ENCODE data around the gene AHCYL2.
"Not testable (repeated sequence)": the region's sequence is repeated elsewhere in the genome, so short reads cannot be mapped to it uniquely, and the experiment has no call there.

The AHCYL2 gene

DNA sequence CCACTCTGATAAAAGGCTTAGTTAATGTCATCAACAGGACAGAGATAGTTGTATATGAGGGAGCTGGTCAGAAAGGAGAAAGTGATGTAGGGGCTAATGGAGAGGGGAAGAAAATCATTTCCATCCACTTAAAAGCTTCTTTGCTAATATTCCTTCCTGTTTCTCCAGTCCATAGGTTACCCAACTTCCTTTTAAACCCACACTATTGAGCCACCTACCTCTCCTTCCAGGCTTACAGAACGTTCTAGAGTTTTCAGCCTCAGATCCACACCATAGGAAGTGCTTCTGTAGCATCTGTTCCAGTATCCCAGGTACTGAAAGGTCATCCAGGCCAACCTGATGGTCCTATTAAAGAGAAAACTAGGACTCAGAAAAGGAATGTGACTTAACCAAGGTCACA, 237.6 kb downstream of the AHCYL2 start:
- no peak for DNase-seq

GRCh38 chr7:129464194-129464593, 239.4 kb downstream of the AHCYL2 start:
- DNase-seq: no peak

- no peak for DNase-seq
These were observed 240.2 kb downstream of the AHCYL2 start for GRCh38 chr7:129465080-129465479.

DNA sequence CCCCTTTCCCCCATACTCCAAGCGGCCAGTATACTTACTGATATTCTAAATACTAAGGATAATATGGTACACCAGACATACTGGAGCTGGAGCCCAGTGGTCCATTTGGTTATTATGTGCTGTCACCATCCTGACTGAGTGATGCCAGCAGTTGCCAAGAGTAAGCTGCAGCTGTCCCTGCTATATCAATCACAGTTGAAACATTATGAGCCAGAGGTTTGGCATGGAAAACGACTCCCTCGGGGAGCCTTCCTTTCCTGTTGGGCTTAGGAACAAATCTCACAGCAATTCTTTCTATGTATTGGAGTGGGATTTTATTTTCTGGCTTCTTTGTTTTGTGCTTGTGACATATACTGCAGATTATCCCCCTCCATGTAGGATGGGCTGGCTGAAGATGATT, 242.0 kb downstream of the AHCYL2 start:
- DNase-seq: no peak

GRCh38 chr7:129468087-129468486, 243.3 kb downstream of the AHCYL2 start:
- DNase-seq: no peak

DNA sequence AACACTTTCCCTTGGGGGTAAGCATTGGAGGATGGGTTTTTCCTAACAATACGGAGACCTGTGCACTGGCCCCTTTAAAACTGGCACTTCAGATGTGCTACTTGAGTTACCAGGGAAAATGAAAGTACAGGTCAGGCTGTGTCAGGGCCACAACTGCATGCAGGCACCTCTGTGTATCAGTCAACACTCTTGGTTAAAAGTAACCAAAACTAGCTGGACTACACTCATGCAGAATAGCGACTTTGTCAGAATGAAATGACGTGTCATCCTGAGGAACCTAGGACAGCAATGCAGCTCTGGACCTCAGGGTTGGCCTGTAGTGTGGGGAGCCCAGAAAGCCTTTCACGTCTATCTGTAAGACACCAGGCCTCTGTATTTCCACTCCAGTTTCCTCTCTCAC, 243.7 kb downstream of the AHCYL2 start:
- no peak for DNase-seq

DNA sequence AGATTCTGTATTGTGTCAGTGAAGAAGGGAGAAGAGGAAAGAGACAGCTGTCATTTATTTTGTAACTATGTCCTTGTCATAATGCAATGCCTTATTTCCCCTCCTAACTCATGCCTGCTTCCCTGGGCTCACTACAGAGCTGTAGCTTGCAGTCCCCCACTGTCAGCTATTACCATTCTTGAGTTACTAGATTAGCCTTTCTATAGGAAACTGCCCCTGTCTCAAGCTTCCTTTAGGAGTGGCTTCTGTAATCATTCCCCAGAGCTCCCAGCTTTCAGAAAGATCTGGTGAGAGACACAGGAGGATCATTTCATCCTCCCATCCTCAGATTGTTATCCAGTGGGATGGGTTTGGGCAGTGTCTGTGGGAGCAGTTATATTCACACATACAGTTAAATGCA, 245.1 kb downstream of the AHCYL2 start:
- no peak for DNase-seq

DNA sequence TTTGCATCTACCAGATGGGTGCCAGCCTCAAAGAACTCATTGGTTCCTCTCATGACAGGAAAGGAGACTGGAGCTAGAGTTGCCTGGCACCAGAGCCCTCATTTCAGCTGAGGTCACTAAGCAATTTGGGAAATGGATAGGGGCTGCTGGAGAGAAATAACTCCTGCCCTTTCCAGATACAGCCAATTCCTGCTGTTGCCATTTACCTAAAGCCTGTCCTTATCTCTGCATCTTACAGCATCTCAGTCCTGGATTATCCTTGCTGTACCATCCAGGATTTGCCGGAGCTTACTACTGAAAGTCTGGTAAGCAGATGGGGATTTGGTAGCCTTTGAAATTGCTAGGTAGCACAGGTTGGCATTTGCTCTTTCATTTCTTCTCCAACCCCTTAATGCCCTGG, 245.6 kb downstream of the AHCYL2 start:
- DNase-seq: no peak

- DNase-seq: no peak
These were observed 246.6 kb downstream of the AHCYL2 start for GRCh38 chr7:129471402-129471827.

DNA sequence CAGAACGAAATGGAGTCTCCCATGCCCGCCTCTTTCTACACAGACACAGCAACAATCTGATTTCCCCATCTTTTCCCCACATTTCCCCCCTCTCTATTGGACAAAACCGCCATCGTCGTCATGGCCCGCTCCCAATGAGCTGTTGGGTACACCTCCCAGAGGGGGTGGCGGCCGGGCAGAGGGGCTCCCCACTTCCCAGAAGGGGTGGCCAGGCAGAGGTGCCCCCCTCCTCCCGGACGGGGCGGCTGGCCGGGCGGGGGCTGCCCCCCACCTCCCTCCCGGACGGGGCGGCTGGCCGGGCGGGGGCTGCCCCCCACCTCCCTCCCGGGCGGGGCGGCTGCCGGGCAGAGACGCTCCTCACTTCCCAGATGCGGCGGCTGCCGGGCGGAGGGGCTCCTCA, 251.1 kb downstream of the AHCYL2 start:
- DNase-seq: not testable (repeated sequence)

DNA sequence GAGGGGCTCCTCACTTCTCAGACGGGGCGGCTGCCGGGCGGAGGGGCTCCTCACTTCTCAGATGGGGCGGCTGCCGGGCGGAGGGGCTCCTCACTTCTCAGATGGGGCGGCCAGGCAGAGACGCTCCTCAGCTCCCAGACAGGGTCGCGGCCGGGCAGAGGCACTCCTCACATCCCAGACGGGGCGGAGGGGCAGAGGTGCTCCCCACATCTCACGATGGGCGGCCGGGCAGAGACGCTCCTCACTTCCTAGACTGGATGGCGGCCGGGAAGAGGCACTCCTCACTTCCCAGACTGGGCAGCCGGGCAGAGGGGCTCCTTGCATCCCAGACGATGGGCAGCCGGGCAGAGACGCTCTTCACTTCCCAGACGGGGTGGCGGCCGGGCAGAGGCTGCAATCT, 251.6 kb downstream of the AHCYL2 start:
- DNase-seq: not testable (repeated sequence)
